ENCODE results near the gene SLC37A1.

DNA sequence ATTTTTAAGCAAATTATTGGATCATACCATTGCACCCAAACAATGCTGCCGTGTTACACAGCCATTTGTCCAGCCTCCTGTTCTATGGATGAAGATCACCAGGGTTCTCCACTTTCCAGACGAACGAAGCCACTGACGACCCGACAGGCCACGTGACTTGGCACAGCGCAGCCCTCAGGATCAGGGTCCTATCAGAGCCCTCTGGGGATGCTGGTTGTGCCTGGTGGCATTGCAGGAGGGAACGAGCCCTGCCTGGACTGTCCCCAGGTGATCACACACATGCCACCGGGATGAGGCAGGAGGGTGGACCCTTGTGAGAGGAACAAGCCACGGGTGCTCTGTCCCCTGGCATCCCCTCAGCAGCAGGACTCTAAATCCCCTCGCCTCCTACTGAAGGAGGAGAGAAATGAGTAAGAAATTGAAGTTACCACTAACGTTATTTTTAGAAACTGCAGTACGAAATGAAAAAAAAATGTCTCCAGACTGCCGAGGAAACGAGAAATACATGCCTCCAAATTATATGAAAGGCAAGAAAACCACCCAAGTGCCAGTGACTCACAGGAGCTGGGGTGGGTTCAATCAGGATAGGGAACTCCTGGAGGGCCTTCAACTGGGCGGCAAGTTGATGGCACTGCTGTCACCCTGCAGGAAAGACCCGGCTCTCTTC is 81.1 kb downstream of the SLC37A1 start:
- no peak for TF ChIP-seq POLR2AphosphoS5 (IDR thresholded peaks at IDR 0.05; ENCODE audit: low read depth)
- TF ChIP-seq, protein P1, sequence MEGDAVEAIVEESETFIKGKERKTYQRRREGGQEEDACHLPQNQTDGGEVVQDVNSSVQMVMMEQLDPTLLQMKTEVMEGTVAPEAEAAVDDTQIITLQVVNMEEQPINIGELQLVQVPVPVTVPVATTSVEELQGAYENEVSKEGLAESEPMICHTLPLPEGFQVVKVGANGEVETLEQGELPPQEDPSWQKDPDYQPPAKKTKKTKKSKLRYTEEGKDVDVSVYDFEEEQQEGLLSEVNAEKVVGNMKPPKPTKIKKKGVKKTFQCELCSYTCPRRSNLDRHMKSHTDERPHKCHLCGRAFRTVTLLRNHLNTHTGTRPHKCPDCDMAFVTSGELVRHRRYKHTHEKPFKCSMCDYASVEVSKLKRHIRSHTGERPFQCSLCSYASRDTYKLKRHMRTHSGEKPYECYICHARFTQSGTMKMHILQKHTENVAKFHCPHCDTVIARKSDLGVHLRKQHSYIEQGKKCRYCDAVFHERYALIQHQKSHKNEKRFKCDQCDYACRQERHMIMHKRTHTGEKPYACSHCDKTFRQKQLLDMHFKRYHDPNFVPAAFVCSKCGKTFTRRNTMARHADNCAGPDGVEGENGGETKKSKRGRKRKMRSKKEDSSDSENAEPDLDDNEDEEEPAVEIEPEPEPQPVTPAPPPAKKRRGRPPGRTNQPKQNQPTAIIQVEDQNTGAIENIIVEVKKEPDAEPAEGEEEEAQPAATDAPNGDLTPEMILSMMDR (IDR thresholded peaks at IDR 0.05; ENCODE audit: insufficient read depth, low read length), result no peak
